SK-N-SH treated with all-trans-retinoic acid at 6 μM for 48 hours (cell line): ENCODE data around the gene MLX.

ENCODE experiments used
- ARNTL ChIP-seq: fragments of 450-650 bp; formaldehyde crosslinking; IDR thresholded peaks from 2 replicates; pipeline ENCODE4 v1.5.0; 2020; ENCODE audit warnings: low read depth, mild to moderate bottlenecking, moderate library complexity, borderline replicate concordance
- CSDC2 ChIP-seq: fragments of 250-450 bp; sonication (Bioruptor Pico); IDR thresholded peaks from 2 replicates; pipeline ENCODE4 v1.5.0; 2020; ENCODE audit warnings: mild to moderate bottlenecking, moderate library complexity
- OSR1 ChIP-seq: fragments of 250-450 bp; sonication (Bioruptor Pico); IDR thresholded peaks from 2 replicates; pipeline ENCODE4 v1.8.0; 2022; ENCODE audit warnings: moderate library complexity, mild to moderate bottlenecking, inconsistent platforms
- RARB ChIP-seq: fragments of 250-450 bp; sonication (Bioruptor Pico); IDR thresholded peaks from 2 replicates; pipeline ENCODE4 v1.8.0; 2021; ENCODE audit warnings: mild to moderate bottlenecking, moderate library complexity
- SNAI2 ChIP-seq: fragments of 250-450 bp; sonication (Bioruptor Pico); IDR thresholded peaks from 2 replicates; pipeline ENCODE4 v1.5.0; 2020; ENCODE audit warnings: mild to moderate bottlenecking, moderate library complexity
- TOX ChIP-seq: fragments of 250-450 bp; sonication (Bioruptor Pico); IDR thresholded peaks from 2 replicates; pipeline ENCODE4 v1.8.0; 2021; ENCODE audit warnings: mild to moderate bottlenecking, moderate library complexity, borderline replicate concordance
- ZC3H10 ChIP-seq: fragments of 250-450 bp; sonication (Bioruptor Pico); IDR thresholded peaks from 2 replicates; pipeline ENCODE4 v1.5.1; 2021; ENCODE audit warnings: mild to moderate bottlenecking, moderate library complexity
- TF ChIP-seq, protein P1 (sequence below): fragments of 250-450 bp; sonication (Bioruptor Pico); IDR thresholded peaks from 2 replicates; pipeline ENCODE4 v1.8.0; 2020; ENCODE audit warnings: mild to moderate bottlenecking, moderate library complexity, borderline replicate concordance
- TF ChIP-seq, protein P2 (sequence below): fragments of 250-450 bp; sonication (Bioruptor Pico); IDR thresholded peaks from 2 replicates; pipeline ENCODE4 v1.5.1; 2021; ENCODE audit warnings: mild to moderate bottlenecking, moderate library complexity

DNA sequence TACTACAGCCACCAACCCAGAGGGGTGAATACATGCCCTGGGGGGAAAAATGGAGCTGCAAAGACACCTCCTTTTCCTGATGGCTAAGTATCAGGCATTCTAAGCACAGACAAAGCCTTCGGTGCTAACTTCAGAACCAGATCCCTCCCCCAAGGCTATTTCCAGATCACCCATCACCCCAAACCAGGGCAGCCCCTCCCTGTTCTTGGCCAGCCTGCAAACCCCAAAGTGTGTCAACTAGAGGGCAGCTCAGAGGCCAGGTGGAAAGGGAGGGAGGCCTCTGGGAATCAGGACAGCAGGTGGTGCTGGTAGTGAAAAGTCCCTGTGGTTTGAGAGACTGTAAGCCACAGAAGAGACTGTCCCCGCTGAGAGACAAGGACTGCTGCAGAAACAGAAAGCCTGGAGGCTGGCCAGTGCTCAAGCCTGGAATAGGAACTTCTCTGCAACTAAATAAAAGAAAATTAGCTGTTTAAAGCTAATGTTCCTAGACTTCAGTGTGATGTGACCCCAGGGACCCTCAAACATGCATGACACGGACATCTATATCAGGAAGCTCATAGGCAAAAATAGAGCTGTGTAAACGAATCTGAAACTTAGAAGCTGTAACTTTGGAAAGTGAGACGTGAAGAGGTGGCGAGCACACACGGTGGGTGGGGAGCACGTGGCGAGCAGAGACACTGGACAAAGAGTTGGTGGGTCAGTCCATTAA, 51.7 kb downstream of the MLX start:
- TF ChIP-seq, protein P1, sequence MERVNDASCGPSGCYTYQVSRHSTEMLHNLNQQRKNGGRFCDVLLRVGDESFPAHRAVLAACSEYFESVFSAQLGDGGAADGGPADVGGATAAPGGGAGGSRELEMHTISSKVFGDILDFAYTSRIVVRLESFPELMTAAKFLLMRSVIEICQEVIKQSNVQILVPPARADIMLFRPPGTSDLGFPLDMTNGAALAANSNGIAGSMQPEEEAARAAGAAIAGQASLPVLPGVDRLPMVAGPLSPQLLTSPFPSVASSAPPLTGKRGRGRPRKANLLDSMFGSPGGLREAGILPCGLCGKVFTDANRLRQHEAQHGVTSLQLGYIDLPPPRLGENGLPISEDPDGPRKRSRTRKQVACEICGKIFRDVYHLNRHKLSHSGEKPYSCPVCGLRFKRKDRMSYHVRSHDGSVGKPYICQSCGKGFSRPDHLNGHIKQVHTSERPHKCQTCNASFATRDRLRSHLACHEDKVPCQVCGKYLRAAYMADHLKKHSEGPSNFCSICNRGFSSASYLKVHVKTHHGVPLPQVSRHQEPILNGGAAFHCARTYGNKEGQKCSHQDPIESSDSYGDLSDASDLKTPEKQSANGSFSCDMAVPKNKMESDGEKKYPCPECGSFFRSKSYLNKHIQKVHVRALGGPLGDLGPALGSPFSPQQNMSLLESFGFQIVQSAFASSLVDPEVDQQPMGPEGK: no peak
- TF ChIP-seq, protein P2, sequence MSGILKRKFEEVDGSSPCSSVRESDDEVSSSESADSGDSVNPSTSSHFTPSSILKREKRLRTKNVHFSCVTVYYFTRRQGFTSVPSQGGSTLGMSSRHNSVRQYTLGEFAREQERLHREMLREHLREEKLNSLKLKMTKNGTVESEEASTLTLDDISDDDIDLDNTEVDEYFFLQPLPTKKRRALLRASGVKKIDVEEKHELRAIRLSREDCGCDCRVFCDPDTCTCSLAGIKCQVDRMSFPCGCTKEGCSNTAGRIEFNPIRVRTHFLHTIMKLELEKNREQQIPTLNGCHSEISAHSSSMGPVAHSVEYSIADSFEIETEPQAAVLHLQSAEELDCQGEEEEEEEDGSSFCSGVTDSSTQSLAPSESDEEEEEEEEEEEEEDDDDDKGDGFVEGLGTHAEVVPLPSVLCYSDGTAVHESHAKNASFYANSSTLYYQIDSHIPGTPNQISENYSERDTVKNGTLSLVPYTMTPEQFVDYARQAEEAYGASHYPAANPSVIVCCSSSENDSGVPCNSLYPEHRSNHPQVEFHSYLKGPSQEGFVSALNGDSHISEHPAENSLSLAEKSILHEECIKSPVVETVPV (CRISPR knock-in tag): no peak
- TF ChIP-seq RARB (CRISPR knock-in tag) (no peak), TOX (no peak), ARNTL (no peak), CSDC2 (CRISPR knock-in tag) (no peak), ZC3H10 (CRISPR knock-in tag) (no peak), SNAI2 (CRISPR knock-in tag) (no peak), OSR1 (CRISPR knock-in tag) (no peak)
